CD1c-positive myeloid dendritic cell (primary cell): ENCODE data around the gene KRT72.

Experiments
- DNase-seq: peaks from one replicate; pipeline ENCODE4 v3.0.0-alpha.2; 2016; ENCODE audit errors: extremely low spot score

KRT72 gene

DNA sequence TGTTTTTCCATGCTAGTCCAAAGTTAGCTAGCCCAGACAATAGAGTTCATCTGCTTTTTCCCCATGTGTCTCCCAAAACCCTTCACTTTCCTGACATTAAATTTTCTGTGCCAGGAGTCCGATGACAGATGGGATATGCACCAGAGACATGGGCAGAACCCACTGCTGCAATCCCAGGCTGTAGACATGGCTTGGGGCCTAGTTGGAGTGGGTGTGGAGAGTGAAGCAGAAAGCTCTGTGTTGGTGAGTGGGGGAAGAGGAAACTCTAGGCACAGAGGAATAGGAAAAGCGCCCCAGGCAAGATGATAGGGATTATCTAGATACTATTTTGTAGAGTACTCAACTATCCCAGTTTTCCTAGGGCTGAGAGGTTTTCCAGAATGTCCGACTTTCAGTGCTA, 22.8 kb downstream of the KRT72 start:
- DNase-seq: no peak

GRCh38 chr12:52577316-52577715, 23.9 kb downstream of the KRT72 start:
- DNase-seq: no peak

DNA sequence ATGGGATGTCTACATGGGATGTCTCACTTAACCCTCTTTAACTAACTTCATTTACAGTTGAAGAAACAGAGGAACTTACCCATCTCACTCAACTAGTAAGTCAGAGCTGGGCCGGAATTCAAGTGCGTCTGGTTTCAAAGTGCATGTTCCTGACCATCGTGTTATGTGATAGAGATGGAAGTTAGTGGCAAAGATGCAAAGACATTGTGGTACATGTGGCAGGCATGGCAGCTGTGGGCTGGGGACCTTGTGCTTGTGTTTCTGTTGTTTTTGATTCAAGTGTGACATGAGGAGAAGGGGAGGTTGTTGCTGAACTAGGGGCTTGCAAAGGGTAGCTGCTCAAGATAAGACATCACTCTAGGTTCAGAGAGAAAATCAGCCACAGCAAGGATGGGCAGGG, 25.3 kb downstream of the KRT72 start:
- no peak for DNase-seq

- DNase-seq: no peak
Observed at GRCh38 chr12:52575256-52575655, 26.0 kb downstream of the KRT72 start.

DNA sequence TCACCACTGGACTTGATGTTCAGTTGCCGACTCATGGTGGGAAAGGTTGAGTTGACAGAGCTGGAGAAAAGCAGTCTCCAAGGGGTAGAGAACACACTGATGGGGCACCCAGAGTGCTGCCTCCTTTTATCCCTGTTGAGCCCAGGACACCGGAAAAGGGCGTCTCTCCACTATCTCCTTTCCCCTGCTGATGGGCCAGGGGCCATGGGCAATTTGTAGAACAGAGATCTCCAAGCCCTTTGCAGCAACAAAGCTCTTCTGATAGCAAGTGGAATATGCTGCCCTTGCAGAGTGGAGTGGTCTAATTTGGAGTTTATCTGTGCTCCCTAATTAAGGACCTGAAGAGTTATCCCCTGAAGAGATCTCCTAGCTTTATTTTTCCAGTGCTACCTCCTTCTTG, 27.5 kb downstream of the KRT72 start, which contains the start of gene KRT74:
KRT74 (minus strand) TSS at position 101 of the 400 bp plus-strand sequence; CDS start at position 35, 66 bp downstream.
- DNase-seq: no peak

GRCh38 chr12:52573306-52573705, 28.0 kb downstream of the KRT72 start:
- DNase-seq: no peak

DNA sequence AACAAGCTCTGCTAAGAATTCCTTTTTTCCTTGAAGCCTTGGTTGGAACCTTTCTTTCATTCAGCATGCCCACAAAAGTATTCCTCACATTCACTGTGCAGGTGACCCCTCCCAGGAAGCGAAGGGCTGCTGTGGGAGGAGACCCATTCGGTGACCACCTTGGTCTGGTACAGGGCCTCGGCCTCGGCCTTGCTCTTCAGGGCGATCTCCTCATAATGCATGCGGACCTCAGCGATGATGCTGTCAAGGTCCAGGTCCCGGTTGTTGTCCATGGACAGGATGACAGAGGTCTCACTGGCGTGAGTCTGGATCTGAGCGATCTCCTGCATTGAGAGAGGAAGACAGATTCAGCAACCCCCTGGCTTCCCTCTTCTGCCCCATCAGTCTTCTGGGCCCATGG, 30.8 kb downstream of the KRT72 start:
- DNase-seq: no peak

DNA sequence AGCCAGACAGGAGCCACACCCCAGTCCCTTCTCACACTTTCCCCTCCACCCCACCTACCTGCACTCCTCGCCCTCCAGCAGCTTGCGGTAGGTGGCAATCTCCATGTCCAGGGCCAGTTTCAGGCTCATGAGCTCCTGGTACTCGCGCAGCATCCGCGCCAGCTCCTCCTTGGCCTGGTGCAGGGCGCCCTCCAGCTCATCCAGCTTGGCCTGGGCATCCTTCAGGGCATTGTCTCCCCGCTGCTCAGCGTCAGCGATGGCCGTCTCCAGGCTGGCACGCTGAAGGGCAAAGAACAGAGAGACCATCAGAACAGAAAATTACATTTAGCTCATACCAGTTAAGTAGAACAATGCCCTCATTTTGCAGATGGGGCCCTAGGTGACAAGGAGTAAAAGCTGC, 33.2 kb downstream of the KRT72 start:
- DNase-seq: no peak

DNA sequence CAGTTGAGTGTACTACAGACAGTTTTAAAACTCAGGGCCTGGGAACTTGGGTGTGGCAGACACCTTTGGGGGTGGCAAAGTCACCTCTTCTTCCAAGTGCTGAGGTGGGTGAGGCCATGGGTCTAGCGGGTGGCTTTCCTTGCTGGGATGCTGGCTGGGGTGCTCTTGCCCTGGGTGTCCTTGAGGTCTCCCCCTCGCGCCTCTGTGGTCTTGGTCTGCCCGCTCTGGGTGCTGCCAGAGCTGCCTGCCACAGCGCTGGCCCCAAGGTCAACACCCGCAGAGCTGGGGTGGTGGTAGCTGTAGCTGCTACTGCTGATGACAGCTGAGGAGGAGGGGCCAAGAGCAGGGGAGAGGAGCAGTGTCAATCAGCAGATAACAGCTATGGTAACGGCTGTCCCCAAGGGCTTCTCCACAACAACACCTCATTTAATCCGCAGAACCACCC, 34.4 kb downstream of the KRT72 start:
- DNase-seq: peak; percentile 11

- no peak for DNase-seq
Observed at GRCh38 chr12:52564582-52564981, 36.7 kb downstream of the KRT72 start.

DNA sequence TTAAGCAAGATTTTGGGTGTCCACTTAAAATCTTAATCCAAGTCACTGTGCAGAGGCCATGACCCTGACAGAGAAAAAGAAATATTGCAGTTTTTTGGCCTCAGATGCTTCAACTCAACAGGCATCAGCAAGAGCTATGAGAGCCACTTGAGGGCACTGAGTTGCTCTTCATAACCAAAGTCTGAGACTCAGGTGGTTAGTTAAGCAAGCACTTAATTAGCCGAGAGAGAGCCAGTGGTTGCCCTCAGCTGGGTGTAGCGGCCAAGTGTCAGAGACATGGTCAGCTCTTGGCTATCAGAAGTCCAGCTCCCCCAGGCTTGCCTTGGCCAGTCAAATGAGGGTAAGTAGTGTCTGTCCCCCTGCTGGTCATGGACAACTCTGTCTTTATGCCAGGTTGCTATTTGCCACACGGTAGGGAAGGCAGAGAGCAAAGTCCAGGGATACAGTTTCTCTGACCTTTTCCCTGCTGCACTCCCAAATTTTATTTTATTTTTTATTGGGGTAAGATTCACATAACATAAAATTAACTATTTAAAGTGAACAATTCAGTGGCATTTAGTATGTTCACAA, 39.3 kb downstream of the KRT72 start:
- no peak for DNase-seq

DNA sequence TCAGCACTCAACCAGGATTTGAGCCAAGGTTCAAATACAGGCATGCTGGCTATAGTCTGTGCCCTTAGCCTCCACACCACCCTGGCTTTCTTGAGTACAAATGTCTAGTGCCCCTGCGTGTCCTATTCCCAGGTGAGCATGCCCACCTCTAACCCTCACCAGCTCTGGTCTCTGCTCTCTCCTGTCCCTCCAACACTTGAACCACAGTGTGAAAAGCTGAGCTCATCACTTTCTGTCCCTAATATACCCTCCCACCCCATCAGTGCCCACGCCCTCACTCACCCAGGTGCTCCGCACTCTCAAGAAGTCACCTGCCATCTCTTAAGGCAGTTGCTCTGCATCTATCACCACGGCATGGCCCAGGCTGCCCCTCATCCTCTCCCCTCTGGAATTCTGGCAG, 41.3 kb downstream of the KRT72 start:
- DNase-seq: no peak

DNA sequence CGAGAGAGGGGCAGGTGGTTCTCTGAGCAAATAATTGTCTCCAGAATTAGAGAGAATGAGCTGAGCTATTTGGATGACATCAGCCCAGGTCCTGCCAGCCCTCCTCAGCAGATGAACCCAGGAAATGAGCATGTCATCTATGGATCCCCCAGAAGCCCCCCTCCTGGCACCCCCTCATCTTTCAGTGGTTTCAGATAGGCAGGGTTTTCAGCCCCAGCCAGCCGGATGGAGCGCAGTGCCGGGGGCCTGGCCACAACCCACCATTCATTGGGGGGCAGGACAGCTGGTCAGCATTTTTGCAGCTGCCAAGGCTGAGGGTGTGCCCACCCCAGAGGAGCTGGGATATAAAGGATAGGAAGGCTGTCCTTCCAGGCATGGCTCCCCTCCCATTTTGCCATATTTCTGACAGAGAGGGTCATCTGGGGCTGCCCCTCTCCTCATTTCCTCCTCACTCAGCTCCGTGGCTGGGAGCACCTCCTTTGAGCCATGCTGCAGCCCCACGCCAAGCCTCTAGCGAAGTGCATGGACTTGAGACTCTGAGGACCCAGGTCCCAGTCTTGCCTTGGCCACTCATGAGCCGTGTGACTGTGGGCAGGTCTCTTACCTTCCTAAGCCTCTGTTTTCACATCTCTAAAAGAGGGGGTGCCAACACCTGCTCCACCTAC, 42.4 kb downstream of the KRT72 start:
- DNase-seq: no peak

DNA sequence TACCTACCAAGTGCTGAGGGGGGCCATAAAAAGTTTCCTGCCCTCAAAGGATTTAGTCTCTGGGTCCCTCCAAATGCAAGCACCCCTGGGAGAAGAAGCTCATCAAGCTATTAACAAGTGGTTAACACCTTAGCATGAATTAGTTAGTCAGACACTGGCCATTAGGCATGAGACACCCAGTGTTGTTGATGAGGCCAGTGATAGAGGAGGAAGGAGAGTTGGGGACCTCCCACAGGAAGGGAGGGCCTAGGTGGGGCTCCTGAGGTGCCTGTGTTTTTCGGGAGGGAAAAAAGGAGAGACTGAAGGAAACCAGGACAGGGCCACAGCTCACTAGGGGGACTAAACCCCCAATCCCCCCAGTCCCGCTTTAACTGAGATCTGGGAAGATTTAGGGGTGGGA, 43.8 kb downstream of the KRT72 start:
- DNase-seq: no peak

GRCh38 chr12:52555577-52555976, 45.7 kb downstream of the KRT72 start:
- DNase-seq: no peak

DNA sequence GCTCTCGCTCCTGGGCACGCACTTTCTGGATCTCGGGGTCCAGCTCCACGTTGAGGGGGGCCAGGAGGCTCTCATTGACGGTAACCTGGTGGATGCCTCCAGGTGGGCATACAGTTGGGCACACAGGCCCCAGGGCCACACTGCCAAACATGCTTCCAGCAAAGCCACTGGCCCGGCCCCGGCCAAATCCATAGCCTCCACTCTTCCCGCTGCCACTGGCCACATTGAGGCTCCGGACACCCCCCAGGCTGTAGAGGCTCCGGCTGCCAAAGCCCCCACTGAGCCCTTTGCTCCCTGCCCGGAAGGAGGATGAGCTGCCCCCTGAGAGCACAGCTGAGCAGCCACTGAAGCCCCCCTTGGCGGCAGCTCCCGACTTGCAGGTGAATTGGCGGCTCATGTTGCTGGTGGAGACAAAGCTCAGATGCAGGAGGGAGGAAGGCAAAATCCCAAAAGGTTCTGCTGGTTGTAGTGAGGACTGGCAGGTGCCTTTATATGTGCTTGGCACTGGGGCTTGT, 48.5 kb downstream of the KRT72 start, which contains the start of gene KRT71:
KRT71 (minus strand) TSS at position 465 of the 515 bp plus-strand sequence; CDS start at position 397, 68 bp downstream.
- no peak for DNase-seq

- no peak for DNase-seq
Observed at GRCh38 chr12:52552055-52552454, 49.2 kb downstream of the KRT72 start.

DNA sequence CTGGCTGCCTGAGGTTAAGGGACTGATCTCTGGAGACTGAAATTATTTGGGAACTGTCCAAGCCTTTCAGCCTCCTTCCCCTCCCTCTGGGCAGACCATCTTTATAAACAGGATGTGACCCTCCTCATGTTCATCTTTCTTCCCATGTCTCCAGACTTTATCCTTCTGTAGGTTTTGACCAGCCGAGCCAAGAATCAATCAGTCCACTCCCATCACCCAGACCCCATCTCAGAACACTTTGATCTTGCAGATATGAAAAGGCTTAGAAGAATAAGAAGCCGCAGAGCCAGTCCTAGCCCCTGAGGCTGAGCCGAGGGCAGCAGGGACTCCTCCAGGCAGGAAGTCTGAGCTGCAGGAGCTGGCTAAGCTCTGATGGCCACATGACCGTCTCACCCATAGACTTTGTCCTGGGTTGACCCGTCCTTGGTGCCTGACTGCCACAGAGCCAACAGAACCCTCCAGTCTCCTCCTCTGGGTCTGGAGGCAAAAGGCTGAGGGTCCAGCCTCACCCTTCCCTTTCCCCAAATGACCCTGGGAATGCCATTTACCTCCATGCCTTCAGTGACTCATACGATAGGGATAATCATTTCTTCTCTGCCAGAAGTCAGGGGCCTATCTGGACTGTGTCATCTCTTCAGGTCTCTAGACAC, 49.9 kb downstream of the KRT72 start:
- no peak for DNase-seq

- DNase-seq: no peak
Observed at GRCh38 chr12:52546126-52546525, 55.1 kb downstream of the KRT72 start.

- no peak for DNase-seq
Observed at GRCh38 chr12:52543985-52544883, 57.0 kb downstream of the KRT72 start.

DNA sequence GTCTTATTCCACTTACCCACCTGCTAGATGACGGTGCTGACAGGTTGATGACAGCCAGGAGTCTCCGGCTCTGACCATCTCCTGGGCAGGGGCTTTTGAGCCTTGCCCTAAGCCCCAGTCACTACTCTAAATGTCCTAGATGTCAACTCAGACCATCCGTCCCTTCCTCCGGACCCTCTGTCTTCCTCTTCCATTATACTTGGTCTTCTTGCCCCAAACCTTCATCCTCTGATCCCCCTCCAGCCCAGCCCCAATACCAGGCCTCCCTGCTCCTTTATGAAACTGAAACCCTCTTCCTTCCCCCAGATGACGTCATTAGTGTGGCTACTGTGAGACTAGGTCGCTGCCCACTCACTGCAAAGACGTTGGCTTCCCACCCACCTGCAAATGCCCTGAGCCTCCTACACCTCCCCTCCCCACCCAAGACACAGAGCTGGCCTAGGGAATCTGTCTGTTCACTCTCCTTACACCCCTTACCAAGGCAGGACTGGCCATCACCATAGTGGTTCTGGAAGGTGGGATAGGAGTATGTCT, 58.4 kb downstream of the KRT72 start:
- DNase-seq: no peak

DNA sequence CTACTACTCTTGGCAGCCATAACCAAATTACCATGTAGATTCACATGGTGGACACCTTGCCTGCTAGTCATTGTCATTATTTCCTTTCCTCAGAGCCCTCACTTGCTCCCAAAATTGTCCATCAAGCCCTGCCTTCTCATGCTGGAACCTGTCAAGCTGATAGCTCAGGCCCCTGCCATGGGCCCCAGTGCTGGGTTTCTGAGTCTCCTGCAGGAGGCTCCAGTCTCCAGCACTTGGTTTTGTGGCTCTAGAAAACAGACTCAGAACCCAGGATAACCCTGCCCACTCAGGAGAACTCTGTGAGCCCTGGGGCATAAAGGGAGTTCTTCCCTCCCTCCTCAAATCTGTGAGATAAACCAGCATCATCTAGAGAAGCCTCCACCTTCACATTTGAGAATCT, 59.1 kb downstream of the KRT72 start:
- no peak for DNase-seq
